NCI-H226 (cell line): ENCODE results near the gene SRPK2.
"Not testable (repeated sequence)": the region's sequence is repeated elsewhere in the genome, so short reads cannot be mapped to it uniquely, and the experiment has no call there.

Experiments used
- DNase-seq: peaks from one replicate; pipeline ENCODE4 v3.0.0-alpha.2; 2015

SRPK2 gene

DNA sequence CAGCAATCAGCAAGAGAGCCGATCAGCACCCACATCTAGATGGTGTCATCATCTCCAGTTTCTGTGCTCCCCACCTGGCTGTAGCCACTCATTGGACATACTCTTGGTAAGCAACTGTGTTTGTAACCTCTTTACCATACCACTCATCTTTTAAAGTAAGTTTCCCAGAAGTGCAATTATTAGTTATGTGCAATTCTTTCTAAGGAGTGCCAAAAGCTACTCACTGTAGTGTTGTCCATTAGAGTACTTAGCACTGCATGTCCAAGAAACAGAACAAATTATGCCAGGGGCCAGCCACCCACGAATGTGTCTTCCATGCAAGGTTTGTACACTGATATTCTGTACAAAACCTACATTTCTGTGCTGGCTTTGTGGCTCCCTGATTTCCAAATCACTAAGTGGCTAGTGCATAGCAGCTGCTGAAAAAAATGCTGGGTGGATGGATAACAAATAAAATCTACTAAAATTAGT lies 131.9 kb downstream of the SRPK2 start:
- no peak for DNase-seq

GRCh38 chr7:105250706-105251105 lies 138.0 kb downstream of the SRPK2 start:
- DNase-seq = no peak

- DNase-seq = no peak
Measured at GRCh38 chr7:105250239-105250638, 138.5 kb downstream of the SRPK2 start.

GRCh38 chr7:105249216-105249615 lies 139.5 kb downstream of the SRPK2 start:
- DNase-seq = no peak

GRCh38 chr7:105246679-105247078 lies 142.0 kb downstream of the SRPK2 start:
- DNase-seq = no peak

GRCh38 chr7:105246256-105246655 lies 142.5 kb downstream of the SRPK2 start:
- no peak for DNase-seq

DNA sequence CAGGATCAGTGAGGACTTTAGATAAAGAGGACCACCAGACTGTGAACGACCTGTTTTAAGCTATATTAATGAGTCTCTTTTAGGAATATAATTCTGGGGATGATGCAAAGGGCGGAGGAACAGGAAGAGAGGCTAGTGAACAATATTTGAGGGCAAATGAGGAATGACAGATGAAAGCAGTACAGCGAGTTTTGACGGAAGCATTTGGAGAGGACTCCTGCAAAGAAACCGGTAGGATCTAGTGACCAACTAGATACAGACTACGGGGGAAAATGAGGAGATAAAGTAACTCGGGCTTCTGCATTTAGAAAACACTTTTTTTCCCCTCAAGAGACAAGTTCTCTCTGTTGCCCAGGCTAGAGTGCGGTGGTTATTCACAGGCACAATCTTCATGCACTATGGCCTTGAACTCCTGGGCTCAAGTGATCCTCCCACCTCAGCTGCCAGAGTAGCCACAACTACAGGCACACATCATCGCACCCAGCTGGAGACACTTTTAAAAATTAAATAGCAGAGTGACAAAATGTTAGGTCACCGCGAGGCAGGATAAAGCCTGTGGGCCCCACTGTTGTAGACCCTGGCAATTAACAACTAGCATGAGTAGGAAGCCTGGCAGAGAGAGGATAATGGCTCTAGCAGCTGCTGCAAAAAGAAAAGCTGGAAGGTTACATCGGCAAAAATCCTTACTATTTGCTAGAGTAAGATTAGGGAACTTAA lies 143.2 kb downstream of the SRPK2 start:
- DNase-seq = no peak

DNA sequence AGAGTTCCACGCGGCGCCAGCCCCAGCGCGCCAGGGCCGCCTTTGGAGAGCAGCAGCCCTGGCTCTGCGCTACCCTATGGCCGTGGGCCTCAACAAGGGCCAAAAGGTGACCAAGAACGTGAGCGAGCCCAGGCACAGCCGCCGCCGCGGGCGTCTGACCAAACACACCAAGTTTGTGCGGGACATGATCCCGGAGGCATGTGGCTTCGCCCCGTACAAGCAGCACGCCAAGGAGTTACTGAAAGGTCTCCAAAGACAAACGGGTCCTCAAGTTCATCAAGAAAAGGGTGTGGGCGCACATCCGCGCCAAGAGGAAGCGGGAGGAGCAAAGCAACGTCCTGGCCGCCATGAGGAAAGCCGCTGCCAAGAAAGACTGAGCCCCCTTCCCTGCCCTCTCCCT lies 144.1 kb downstream of the SRPK2 start:
- no peak for DNase-seq

DNA sequence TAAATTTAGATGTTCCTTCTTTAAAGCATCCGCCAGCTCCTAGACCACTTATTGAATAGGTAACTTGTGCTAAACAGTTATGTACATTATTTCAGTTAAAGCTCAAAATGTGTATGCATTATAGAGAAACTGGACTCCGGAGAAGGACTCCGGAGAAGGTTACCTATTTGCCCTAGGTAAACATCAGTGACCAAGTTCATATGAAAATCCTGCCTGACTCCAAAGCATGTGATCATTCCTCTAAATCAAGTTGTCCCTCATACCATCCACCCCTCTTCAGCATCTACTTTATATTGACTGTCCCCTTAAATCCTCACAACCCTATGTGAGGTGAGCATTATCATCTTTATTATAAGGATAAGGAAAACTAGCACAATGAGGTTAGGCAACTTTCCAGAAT lies 147.5 kb downstream of the SRPK2 start:
- no peak for DNase-seq

GRCh38 chr7:105238198-105238765 lies 150.4 kb downstream of the SRPK2 start:
- DNase-seq = no peak

GRCh38 chr7:105234886-105235285 lies 153.8 kb downstream of the SRPK2 start:
- no peak for DNase-seq

DNA sequence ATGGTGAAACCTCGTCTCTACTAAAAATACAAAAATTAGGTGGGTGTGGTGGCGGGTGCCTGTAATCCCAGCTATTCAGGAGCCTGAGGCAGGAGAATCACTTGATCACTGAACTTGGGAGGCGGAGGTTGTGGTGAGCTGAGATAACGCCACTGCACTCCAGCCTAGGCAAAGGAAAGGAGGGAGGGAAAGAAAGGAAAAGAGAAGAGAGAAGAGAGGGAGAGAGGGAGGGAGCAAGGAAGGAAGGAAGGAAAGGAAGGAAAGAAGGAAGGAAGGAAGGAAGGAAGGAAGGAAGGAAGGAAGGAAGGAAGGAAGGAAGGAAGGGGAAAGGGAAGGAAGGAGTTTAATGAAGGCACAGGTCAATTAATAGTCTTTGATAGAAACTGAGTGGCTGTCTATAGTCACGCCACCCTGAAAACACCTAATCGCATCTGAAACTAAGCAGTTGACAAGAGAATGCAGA lies 155.9 kb downstream of the SRPK2 start:
- not testable (repeated sequence) for DNase-seq

GRCh38 chr7:105230486-105230885 lies 158.2 kb downstream of the SRPK2 start:
- DNase-seq = no peak

DNA sequence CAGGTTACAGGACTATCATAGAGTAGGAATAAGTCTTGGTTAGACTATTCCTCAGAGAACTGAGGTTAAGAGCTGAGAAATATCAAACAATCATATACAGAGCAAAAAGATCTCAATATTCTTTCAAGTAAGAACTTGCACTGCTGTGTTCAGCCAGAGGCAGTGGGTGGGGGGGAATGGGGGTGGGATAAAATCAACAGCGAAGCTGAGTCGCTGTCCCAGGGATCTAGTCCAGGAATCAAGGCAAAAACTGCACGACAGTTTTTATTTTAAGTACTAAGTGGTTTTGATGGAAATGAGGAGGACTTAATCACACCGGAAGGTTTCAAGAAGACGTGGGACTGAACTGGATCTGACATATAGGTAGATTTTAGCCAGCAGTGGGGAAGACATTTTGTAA lies 159.1 kb downstream of the SRPK2 start:
- DNase-seq = no peak

DNA sequence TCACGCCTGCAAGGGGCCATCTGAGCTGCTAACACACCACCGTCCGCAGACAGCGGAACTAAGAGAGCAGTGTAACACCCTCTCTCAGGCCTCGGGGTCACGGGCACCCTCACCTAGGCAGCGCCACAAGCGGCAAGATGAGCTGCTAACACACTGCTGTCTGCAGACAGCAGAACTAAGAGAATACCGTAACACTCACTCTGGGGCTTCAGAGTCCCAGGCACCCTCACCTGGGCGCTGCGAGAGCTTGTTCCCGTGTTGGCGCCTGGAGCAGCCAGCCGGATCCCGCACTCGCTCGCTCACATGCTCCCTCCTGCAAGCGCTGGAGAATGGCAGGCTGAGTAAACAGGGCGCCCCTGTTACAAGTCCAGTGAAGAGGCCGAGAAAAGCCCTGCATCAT lies 160.2 kb downstream of the SRPK2 start:
- no peak for DNase-seq

- no peak for DNase-seq
Measured at GRCh38 chr7:105227391-105227790, 161.3 kb downstream of the SRPK2 start.

GRCh38 chr7:105224884-105225651 lies 163.7 kb downstream of the SRPK2 start:
- DNase-seq = peak; percentile 89

GRCh38 chr7:105222953-105223352 lies 165.8 kb downstream of the SRPK2 start:
- no peak for DNase-seq

- peak; percentile 86 for DNase-seq
Measured at GRCh38 chr7:105219771-105220160, 169.0 kb downstream of the SRPK2 start.

DNA sequence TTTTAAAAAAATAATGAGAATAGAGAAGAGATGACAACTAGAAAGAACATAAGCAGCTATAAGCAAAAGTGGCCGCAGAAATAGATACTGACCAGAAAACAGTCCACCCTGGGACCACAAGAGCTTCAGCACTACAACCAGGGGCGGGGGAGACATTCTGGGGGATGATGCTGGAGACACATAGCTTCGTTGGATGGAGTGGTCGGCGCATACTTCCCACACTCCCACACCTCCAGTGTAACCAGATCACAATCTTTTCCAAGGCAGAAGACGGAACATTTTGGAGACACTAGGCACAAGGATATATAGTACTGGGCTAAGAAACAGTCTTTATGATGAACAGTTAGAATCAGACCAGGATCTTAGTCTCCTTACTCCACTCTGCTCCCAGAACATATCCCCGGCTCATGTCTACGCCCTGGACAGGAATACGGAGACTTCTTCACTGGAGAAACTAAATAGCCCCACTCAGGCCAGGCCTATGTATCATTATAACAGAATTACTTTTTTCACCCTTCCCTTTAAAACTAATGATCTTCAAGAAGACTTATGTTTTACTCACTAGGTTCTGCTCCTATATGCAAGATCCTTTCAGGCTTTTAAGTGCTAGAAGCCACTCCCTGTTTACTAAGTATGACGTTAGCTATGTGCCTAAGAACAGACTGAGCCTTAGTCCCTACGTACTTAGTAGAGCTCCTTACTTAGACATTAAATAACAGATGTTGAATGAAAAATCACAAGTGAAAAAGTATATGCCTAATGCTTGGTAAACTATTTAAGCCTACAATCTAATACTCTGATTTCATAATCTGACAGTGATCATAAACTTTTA lies 169.6 kb downstream of the SRPK2 start:
- peak; percentile 56 for DNase-seq

GRCh38 chr7:105218215-105218614 lies 170.5 kb downstream of the SRPK2 start:
- DNase-seq = peak; percentile 26

DNA sequence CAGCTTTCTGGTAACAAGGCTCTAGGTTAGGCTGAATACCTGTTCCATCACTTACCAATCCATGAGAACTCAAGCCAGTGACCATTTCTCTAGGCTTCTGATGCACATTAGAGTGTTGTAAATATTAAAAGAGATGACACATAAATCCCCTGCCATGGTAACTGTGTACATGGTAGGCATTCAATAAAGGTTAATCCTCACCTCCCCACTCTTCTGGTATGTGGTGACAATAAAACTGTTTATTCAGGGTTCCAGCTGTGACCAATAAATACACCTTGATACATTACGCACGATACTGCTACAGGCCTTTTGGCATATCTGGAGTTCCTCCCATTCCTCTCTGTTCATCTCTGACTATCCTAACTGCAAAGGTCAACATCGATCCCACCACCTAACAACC lies 171.9 kb downstream of the SRPK2 start:
- DNase-seq = no peak

DNA sequence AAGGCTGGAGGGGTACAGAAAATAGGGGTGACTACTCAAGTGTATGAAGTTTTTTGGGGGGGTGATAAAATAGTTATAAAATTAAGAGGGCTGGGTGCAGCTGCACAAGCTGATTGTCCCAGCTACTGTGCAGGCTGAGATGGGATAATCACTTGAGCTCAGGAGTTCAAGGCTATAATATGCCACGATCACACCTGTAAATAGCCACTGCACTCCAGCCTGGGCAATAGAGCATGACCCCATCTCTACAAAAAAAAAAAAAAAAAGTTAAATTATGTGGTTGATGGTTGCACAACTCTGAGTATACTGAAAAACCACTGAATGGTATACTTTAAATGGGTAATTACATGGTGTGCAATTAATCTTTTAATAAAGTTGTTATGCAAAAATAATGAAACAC lies 172.9 kb downstream of the SRPK2 start:
- no peak for DNase-seq
